OCI-LY3 (cell line): ENCODE data around the gene EPG5.

Source experiments
- H2AFZ ChIP-seq: fragments of 200-600, 300-600 bp; shearing (Covaris generic); 2 replicates; pipeline ENCODE4 v1.6.0; 2014; ENCODE audit warnings: antibody characterized with exemption, low read depth, low read length
- H3K27ac ChIP-seq: fragments of 200-600, 300-600 bp; sonication (generic); 2 replicates; pipeline ENCODE4 v1.5.1; 2014; ENCODE audit warnings: mild to moderate bottlenecking, low read length, moderate library complexity, mixed read lengths
- H3K27me3 ChIP-seq: fragments of 200-600, 300-600 bp; sonication (generic); 2 replicates; pipeline ENCODE4 v1.6.1; 2014; ENCODE audit warnings: low read depth, low read length, mixed read lengths
- H3K36me3 ChIP-seq: fragments of 200-600, 300-600 bp; sonication (generic); replicated peaks from 2 replicates; pipeline ENCODE3; 2014; ENCODE audit warnings: low read depth, low read length, mixed read lengths
- H3K4me1 ChIP-seq: fragments of 300-600, 200-600 bp; sonication (generic); 2 replicates; pipeline ENCODE4 v1.6.1; 2014; ENCODE audit warnings: low read length, mixed read lengths
- H3K4me2 ChIP-seq: fragments of 200-600, 300-600 bp; sonication (generic); 2 replicates; pipeline ENCODE4 v1.6.1; 2014; ENCODE audit warnings: low read length, mixed read lengths
- H3K4me3 ChIP-seq: fragments of 300-600, 200-600 bp; sonication (generic); 2 replicates; pipeline ENCODE4 v1.5.1; 2014; ENCODE audit warnings: antibody characterized with exemption, mild to moderate bottlenecking, low read length, moderate library complexity
- H3K79me2 ChIP-seq: fragments of 300-600, 200-600 bp; shearing (Covaris generic); 2 replicates; pipeline ENCODE4 v1.6.1; 2014; ENCODE audit warnings: mild to moderate bottlenecking, low read length, mixed read lengths
- H3K9ac ChIP-seq: fragments of 300-600, 200-600 bp; shearing (Covaris generic); 2 replicates; pipeline ENCODE4 v1.6.0; 2014; ENCODE audit warnings: mild to moderate bottlenecking, low read length, moderate library complexity
- H3K9me3 ChIP-seq: fragments of 200-600, 300-600 bp; shearing (Covaris generic); 2 replicates; pipeline ENCODE4 v1.6.1; 2014; ENCODE audit warnings: low read length, mixed read lengths; ENCODE audit not compliant: insufficient read depth
- H4K20me1 ChIP-seq: fragments of 200-600, 300-600 bp; sonication (generic); 2 replicates; pipeline ENCODE4 v1.6.1; 2016; ENCODE audit warnings: low read length, mixed read lengths; ENCODE audit not compliant: insufficient read depth
- CTCF ChIP-seq: fragments of 200-600, 300-600 bp; sonication (generic); IDR thresholded peaks from 2 replicates; pipeline ENCODE4 v1.5.1; 2014; ENCODE audit warnings: antibody characterized with exemption, low read length, low read depth
- EZH2phosphoT487 ChIP-seq: fragments of 200-600 bp; shearing (Covaris generic); IDR thresholded peaks from 2 replicates; pipeline ENCODE4 v1.6.1; 2018; ENCODE audit warnings: antibody characterized with exemption, mixed run types, low read depth

The EPG5 gene

GRCh38 chr18:45859334-45859733, 107.8 kb downstream of the EPG5 start:
- H3K9me3 ChIP-seq: no peaks in the 10 kb centered on the region
- H3K4me2 ChIP-seq: no peak overlapping the region
- H3K4me3 ChIP-seq: no peak overlapping the region
- H3K36me3 ChIP-seq: peaks cover 69% of the 10 kb centered on the region
- no peak overlapping the region for H2AFZ ChIP-seq
- no peak for TF ChIP-seq CTCF
- TF ChIP-seq EZH2phosphoT487: no peak
- H3K27ac ChIP-seq: no peak overlapping the region
- no peaks in the 10 kb centered on the region for H3K4me1 ChIP-seq
- no peak overlapping the region for H3K9ac ChIP-seq
- no peaks in the 10 kb centered on the region for H4K20me1 ChIP-seq
- no peaks in the 10 kb centered on the region for H3K27me3 ChIP-seq
- no peaks in the 10 kb centered on the region for H3K79me2 ChIP-seq

GRCh38 chr18:45856531-45856930, 110.6 kb downstream of the EPG5 start:
- H3K9me3 ChIP-seq: no peaks in the 10 kb centered on the region
- H3K4me3 ChIP-seq: no peak overlapping the region
- H3K4me2 ChIP-seq: no peak overlapping the region
- TF ChIP-seq EZH2phosphoT487 (no peak), CTCF (no peak)
- no peaks in the 10 kb centered on the region for H3K27me3 ChIP-seq
- H3K79me2 ChIP-seq: no peaks in the 10 kb centered on the region
- no peaks in the 10 kb centered on the region for H3K4me1 ChIP-seq
- no peak overlapping the region for H3K27ac ChIP-seq
- H4K20me1 ChIP-seq: no peaks in the 10 kb centered on the region
- H3K36me3 ChIP-seq: peaks cover 68% of the 10 kb centered on the region
- H2AFZ ChIP-seq: no peak overlapping the region
- H3K9ac ChIP-seq: no peak overlapping the region

GRCh38 chr18:45854036-45854586, 113.0 kb downstream of the EPG5 start:
- Histone ChIP-seq H3K9me3 (no peaks in the 10 kb centered on the region), H3K79me2 (no peaks in the 10 kb centered on the region), H3K4me2 (no peak overlapping the region), H3K4me1 (no peaks in the 10 kb centered on the region), H3K27ac (no peak overlapping the region), H3K36me3 (peaks cover 61% of the 10 kb centered on the region), H3K4me3 (no peak overlapping the region), H3K27me3 (no peaks in the 10 kb centered on the region), H4K20me1 (no peaks in the 10 kb centered on the region), H3K9ac (no peak overlapping the region), H2AFZ (no peak overlapping the region)
- TF ChIP-seq CTCF (no peak), EZH2phosphoT487 (no peak)

- no peaks in the 10 kb centered on the region for H3K9me3 ChIP-seq
- H4K20me1 ChIP-seq: no peaks in the 10 kb centered on the region
- TF ChIP-seq EZH2phosphoT487 (no peak), CTCF (no peak)
- H3K36me3 ChIP-seq: peaks cover 46% of the 10 kb centered on the region
- no peak overlapping the region for H2AFZ ChIP-seq
- no peak overlapping the region for H3K27ac ChIP-seq
- H3K4me1 ChIP-seq: no peaks in the 10 kb centered on the region
- no peaks in the 10 kb centered on the region for H3K27me3 ChIP-seq
- no peak overlapping the region for H3K4me3 ChIP-seq
- no peaks in the 10 kb centered on the region for H3K79me2 ChIP-seq
- H3K9ac ChIP-seq: no peak overlapping the region
- no peak overlapping the region for H3K4me2 ChIP-seq
Observed at GRCh38 chr18:45852631-45853030, 114.5 kb downstream of the EPG5 start.
